H1 (cell line): ENCODE data around the gene FRMD4A. TPM values are rescaled to one million over a fixed set of nuclear protein-coding genes. Genes with fewer than 3 reads are reported as not detected.

Experiments
- CTCF ChIA-PET: fragments of 300-600 bp; sonication (Branson Sonifier 250); formaldehyde crosslinking; loops from one replicate; lab custom pipeline; 2021; ENCODE audit not compliant: partially characterized antibody; lab: Charles Lee
- POLR2A ChIA-PET: fragments of 300-600 bp; sonication (Branson Sonifier 250); formaldehyde crosslinking; loops from one replicate; lab custom pipeline; 2021; ENCODE audit warnings: inconsistent platforms; ENCODE audit not compliant: partially characterized antibody; lab: Charles Lee
- DNase-seq, 2 experiments: peaks; one replicate each; pipeline versions ENCODE4 v3.0.0 to v3.0.0-alpha.2; 2010 to 2022; ENCODE audit warnings: low spot score in 2 of 2, low read depth in 1 of 2, mixed read lengths in 1 of 2
- FAIRE-seq: peaks from 2 replicates; lab custom pipeline; 2011; peaks lifted over from hg19 to GRCh38; lab: Jason Lieb, UNC
- H2AFZ ChIP-seq: 2 replicates; pipeline ENCODE4 v1.8.1; 2012; ENCODE audit warnings: low read length, inconsistent platforms
- H2AK5ac ChIP-seq: 2 replicates; pipeline ENCODE4 v1.6.1; 2013; ENCODE audit warnings: low read depth, low read length
- H2BK120ac ChIP-seq: replicated peaks from 2 replicates; pipeline ENCODE3; 2013; ENCODE audit warnings: low read depth, low read length, inconsistent platforms
- H2BK12ac ChIP-seq: 2 replicates; pipeline ENCODE4 v1.6.1; 2013; ENCODE audit warnings: low read depth, low read length
- H2BK15ac ChIP-seq: 2 replicates; pipeline ENCODE4 v1.6.1; 2013; ENCODE audit warnings: low read length
- H2BK20ac ChIP-seq: 2 replicates; pipeline ENCODE4 v1.6.1; 2013; ENCODE audit warnings: low read length
- H2BK5ac ChIP-seq: 2 replicates; pipeline ENCODE4 v1.6.1; 2013; ENCODE audit warnings: low read depth, low read length
- H3K14ac ChIP-seq: 2 replicates; pipeline ENCODE4 v1.6.1; 2013; ENCODE audit warnings: inconsistent platforms; ENCODE audit not compliant: insufficient read length
- H3K18ac ChIP-seq: 2 replicates; pipeline ENCODE4 v1.6.1; 2013; ENCODE audit warnings: low read length; ENCODE audit errors: extremely low read depth
- H3K23ac ChIP-seq: 2 replicates; pipeline ENCODE4 v1.6.1; 2013; ENCODE audit warnings: inconsistent platforms; ENCODE audit not compliant: insufficient read length
- H3K23me2 ChIP-seq: 2 replicates; pipeline ENCODE4 v1.6.1; 2013; ENCODE audit warnings: low read depth, low read length
- H3K27ac ChIP-seq: 2 replicates; pipeline ENCODE4 v1.6.1; 2011; ENCODE audit warnings: low read depth, low read length, inconsistent platforms
- H3K27me3 ChIP-seq, 4 experiments: replicated peaks in 1 of 4; 1 replicate in 1 of 4; 2 replicates in 3 of 4; pipeline versions ENCODE4 v1.6.1 to v1.8.1; 2011 to 2013; ENCODE audit warnings: low read length in 3 of 4, mild to moderate bottlenecking in 3 of 4, inconsistent platforms in 2 of 4, mixed read lengths in 2 of 4, moderate library complexity in 1 of 4; ENCODE audit not compliant: control insufficient read depth in 3 of 4, insufficient read depth in 3 of 4; ENCODE audit errors: extremely low read depth in 1 of 4
- H3K36me3 ChIP-seq, 4 experiments: 2 replicates each; pipeline versions ENCODE4 v1.6.1 to v1.8.1; 2011 to 2013; ENCODE audit warnings: mild to moderate bottlenecking in 4 of 4, low read length in 3 of 4, moderate library complexity in 2 of 4, control low read depth in 1 of 4, inconsistent platforms in 1 of 4; ENCODE audit not compliant: insufficient read depth in 4 of 4, control insufficient read depth in 2 of 4
- H3K4ac ChIP-seq: replicated peaks from 2 replicates; pipeline ENCODE3; 2013; ENCODE audit warnings: low read length, low read depth, mixed read lengths, inconsistent platforms; ENCODE audit not compliant: insufficient read length
- H3K4me1 ChIP-seq, 4 experiments: replicated peaks in 1 of 4; 1 replicate in 1 of 4; 2 replicates in 3 of 4; pipeline versions ENCODE4 v1.6.1 to v1.8.1; 2011 to 2013; ENCODE audit warnings: low read length in 3 of 4, inconsistent platforms in 2 of 4, mixed read lengths in 1 of 4; ENCODE audit not compliant: insufficient read depth in 4 of 4, control insufficient read depth in 3 of 4
- H3K4me2 ChIP-seq, 2 experiments: 2 replicates each; pipeline versions ENCODE4 v1.6.1 to v1.8.1; 2011 to 2013; ENCODE audit warnings: low read depth in 2 of 2, low read length in 2 of 2, control low read depth in 1 of 2, inconsistent platforms in 1 of 2, mild to moderate bottlenecking in 1 of 2; ENCODE audit not compliant: insufficient read depth in 1 of 2
- H3K4me3 ChIP-seq, 4 experiments: fragments of 200-600, 300-600 bp in 1 of 4; sonication (generic), shearing (Covaris generic), sonication (Bioruptor Twin) in 1 of 4; 2 replicates each; pipeline versions ENCODE4 v1.5.1 to v1.8.1; 2011 to 2016; ENCODE audit warnings: low read length in 4 of 4, low read depth in 3 of 4, control low read depth in 2 of 4, inconsistent platforms in 2 of 4, mild to moderate bottlenecking in 2 of 4, mixed read lengths in 1 of 4, moderate library complexity in 1 of 4; ENCODE audit not compliant: insufficient read depth in 2 of 4; ENCODE audit errors: extremely low read depth in 1 of 4
- H3K56ac ChIP-seq: replicated peaks from 2 replicates; pipeline ENCODE3; 2013; ENCODE audit warnings: low read depth, mild to moderate bottlenecking, mixed read lengths, low read length, inconsistent platforms; ENCODE audit not compliant: insufficient read length
- H3K79me1 ChIP-seq: 2 replicates; pipeline ENCODE4 v1.6.1; 2013; ENCODE audit warnings: low read depth, low read length, control low read depth
- H3K79me2 ChIP-seq, 2 experiments: 2 replicates each; pipeline versions ENCODE4 v1.6.1 to v1.8.1; 2012 to 2013; ENCODE audit warnings: low read length in 2 of 2, mild to moderate bottlenecking in 2 of 2, inconsistent platforms in 1 of 2; ENCODE audit not compliant: insufficient read depth in 2 of 2, control insufficient read depth in 1 of 2
- H3K9ac ChIP-seq, 4 experiments: replicated peaks in 1 of 4; 1 replicate in 1 of 4; 2 replicates in 3 of 4; pipeline versions ENCODE4 v1.6.1 to v1.8.1; 2011 to 2013; ENCODE audit warnings: low read depth in 3 of 4, low read length in 3 of 4, control low read depth in 2 of 4, mild to moderate bottlenecking in 2 of 4, moderate library complexity in 2 of 4, inconsistent platforms in 1 of 4; ENCODE audit errors: extremely low read depth in 1 of 4
- H3K9me3 ChIP-seq, 2 experiments: 2 replicates each; pipeline versions ENCODE4 v1.6.1 to v1.8.1; 2012 to 2013; ENCODE audit warnings: mild to moderate bottlenecking in 2 of 2, moderate library complexity in 2 of 2, control low read depth in 1 of 2, inconsistent platforms in 1 of 2, low read depth in 1 of 2, low read length in 1 of 2, mixed read lengths in 1 of 2; ENCODE audit not compliant: insufficient read depth in 2 of 2
- H4K20me1 ChIP-seq, 2 experiments: replicated peaks in 1 of 2; 2 replicates each; pipeline versions ENCODE3 to v1.8.1; 2011 to 2013; ENCODE audit warnings: inconsistent platforms in 2 of 2, low read length in 2 of 2, mild to moderate bottlenecking in 1 of 2; ENCODE audit not compliant: insufficient read depth in 2 of 2, control insufficient read depth in 1 of 2
- H4K5ac ChIP-seq: 2 replicates; pipeline ENCODE4 v1.6.1; 2013; ENCODE audit warnings: low read length, low read depth, mixed read lengths, inconsistent platforms; ENCODE audit not compliant: insufficient read length
- H4K8ac ChIP-seq: 2 replicates; pipeline ENCODE4 v1.8.0; 2013; ENCODE audit warnings: mild to moderate bottlenecking, moderate library complexity, low read length, inconsistent platforms; ENCODE audit not compliant: insufficient read depth; ENCODE audit errors: extremely low read depth
- H4K91ac ChIP-seq: replicated peaks from 2 replicates; pipeline ENCODE3; 2013; ENCODE audit warnings: low read length, mixed read lengths, inconsistent platforms; ENCODE audit not compliant: insufficient read length
- ATF3 ChIP-seq: IDR thresholded peaks from 2 replicates; pipeline ENCODE4 v1.6.1; 2011; ENCODE audit warnings: low read depth, mild to moderate bottlenecking, low read length; ENCODE audit not compliant: insufficient read depth
- BCL11A ChIP-seq, 2 experiments: IDR thresholded peaks; one replicate each; pipeline ENCODE4 v1.6.1; 2011; ENCODE audit warnings: low read depth in 2 of 2, low read length in 2 of 2, mild to moderate bottlenecking in 2 of 2
- FOSL1 ChIP-seq: IDR thresholded peaks from 2 replicates; pipeline ENCODE4 v1.6.1; 2011; ENCODE audit warnings: mild to moderate bottlenecking, low read depth, low read length, moderate library complexity; ENCODE audit not compliant: insufficient read depth
- GTF2F1 ChIP-seq: IDR thresholded peaks from 2 replicates; pipeline ENCODE4 v1.6.1; 2012; ENCODE audit warnings: low read depth, low read length, improper control_type of control experiment, borderline replicate concordance
- KDM5A ChIP-seq: fragments of 200-600 bp; IDR thresholded peaks from 2 replicates; pipeline ENCODE4 v1.7.1; 2012; ENCODE audit warnings: mild to moderate bottlenecking, low read length, inconsistent platforms, mixed read lengths
- MAFK ChIP-seq: IDR thresholded peaks from 2 replicates; pipeline ENCODE4 v1.6.1; 2012; ENCODE audit warnings: low read depth, mild to moderate bottlenecking, improper control_type of control experiment, low read length
- NRF1 ChIP-seq: IDR thresholded peaks from 2 replicates; pipeline ENCODE4 v1.6.1; 2011; ENCODE audit warnings: mild to moderate bottlenecking, low read depth, low read length, improper control_type of control experiment
- POLR2A ChIP-seq, 2 experiments: IDR thresholded peaks; 1 replicate in 1 of 2; 2 replicates in 1 of 2; pipeline ENCODE4 v1.6.1; 2011; ENCODE audit warnings: low read depth in 2 of 2, low read length in 2 of 2, mild to moderate bottlenecking in 2 of 2; ENCODE audit errors: control extremely low read depth in 1 of 2
- POLR2AphosphoS5 ChIP-seq: IDR thresholded peaks from 2 replicates; pipeline ENCODE4 v1.6.1; 2011; ENCODE audit warnings: low read depth, low read length
- RNF2 ChIP-seq: fragments of 200-900, 300-1000 bp; sonication (generic); IDR thresholded peaks from 2 replicates; pipeline ENCODE4 v1.7.1; 2016; ENCODE audit warnings: borderline replicate concordance, low read depth, mild to moderate bottlenecking, antibody characterized with exemption, low read length; ENCODE audit not compliant: poor library complexity, severe bottlenecking; ENCODE audit errors: missing control alignments
- SAP30 ChIP-seq: fragments of 300-600 bp; sonication (generic); IDR thresholded peaks from 2 replicates; pipeline ENCODE4 v1.7.1; 2012; ENCODE audit warnings: low read length, moderate library complexity, mild to moderate bottlenecking, inconsistent platforms; ENCODE audit not compliant: insufficient read depth, insufficient replicate concordance
- YY1 ChIP-seq: IDR thresholded peaks from 2 replicates; pipeline ENCODE4 v1.6.1; 2011; ENCODE audit warnings: low read depth, mild to moderate bottlenecking, low read length
- WGBS, 2 experiments: shearing (Covaris generic) in 1 of 2; methylation state at CpG; one replicate each; pipeline versions ENCODE4 v1.1.6 to v1.1.7; 2013 to 2015; ENCODE audit warnings: low lambda C conversion rate in 2 of 2, mixed read lengths in 2 of 2, inconsistent platforms in 1 of 2, low coverage in 1 of 2, missing lambda C conversion rate in 1 of 2; ENCODE audit not compliant: insufficient replicate concordance in 2 of 2, insufficient coverage in 1 of 2, insufficient read length in 1 of 2; ENCODE audit errors: extremely low coverage in 1 of 2, missing lambda C conversion rate in 1 of 2; 5-methylcytosine and 5-hydroxymethylcytosine counted together
- polyA plus RNA-seq, 7 experiments: library from polyadenylated mRNA; depleted of rRNA in 3 of 7; stranded (reverse) in 5 of 7; unstranded in 2 of 7; fragments of >200 nt in 5 of 7; fragments of 200-250 nt in 2 of 7; gene quantifications; 1 replicate in 5 of 7; 2 replicates in 1 of 7; 4 replicates in 1 of 7; pipeline versions ENCODE4 v1.2.1 to v1.2.3, GENCODE V29; 2011 to 2013; ENCODE audit warnings: missing spikeins in 2 of 7, mixed read lengths in 2 of 7
- total RNA-seq: library from RNA; stranded (reverse); fragmentation: NEBNext Ultra II Directional; extraction: Animal tissue kit (Norgen Biotek cat#: 25700); gene quantifications from 2 replicates; pipeline ENCODE4 v1.2.1, GENCODE V29; 2021

The FRMD4A gene
- total and polyA plus RNA-seq, 2 of the 8 experiments (the other 6 are each of a cell fraction or from before 2014, with no cell fraction given), result 38.6 to 39.6 TPM

GRCh38 chr10:13787015-13787421, 543.7 kb downstream of the FRMD4A start:
- H2BK20ac ChIP-seq, result no peak overlapping the region
- peaks cover 0 to 5% (median 2%) of the 10 kb centered on the region in 4 experiments; a peak in 3 of 7 replicates for H3K4me1 ChIP-seq
- FAIRE-seq (no peak), DNase-seq (no peak)
- no peak overlapping the region for H3K14ac ChIP-seq
- H4K91ac ChIP-seq, result no peak overlapping the region
- no peak overlapping the region for H2BK12ac ChIP-seq
- whole genome bisulfite sequencing, 2 experiments, result 72% methylated on average over 10 of the region's 11 CpGs; no CpG with 5 or more reads in 1 of the 2 experiments
- H3K9me3 ChIP-seq, result no peaks in the 10 kb centered on the region
- no peak overlapping the region for H2BK120ac ChIP-seq
- H4K8ac ChIP-seq, result no peak overlapping the region; the same call in 1 of the 2 replicates
- no peak overlapping the region for H4K5ac ChIP-seq
- H3K23ac ChIP-seq, result no peak overlapping the region
- no peak overlapping the region for H3K27ac ChIP-seq
- no peaks in the 10 kb centered on the region; the same call in 1 of the 2 replicates for H3K79me1 ChIP-seq
- H3K9ac ChIP-seq, result no peak overlapping the region
- H2AFZ ChIP-seq, result no peak overlapping the region
- no peak overlapping the region for H2BK5ac ChIP-seq
- POLR2A ChIA-PET, result interaction anchor here (0.6 to 0.9 kb wide), 2 partner anchors 82 to 185 kb away, joined by 3 read pairs; no protein-coding TSS in a partner anchor
- H2AK5ac ChIP-seq, result no peak overlapping the region; the same call in 1 of the 2 replicates
- peaks cover 0 to 3% (median 0%) of the 10 kb centered on the region in 4 experiments; a peak in 2 of 8 replicates for H3K36me3 ChIP-seq
- no peak overlapping the region for H3K4ac ChIP-seq
- no peaks in the 10 kb centered on the region for H3K27me3 ChIP-seq
- no peak overlapping the region for H3K56ac ChIP-seq
- TF ChIP-seq NRF1 (no peak), KDM5A (no peak), YY1 (no peak), RNF2 (no peak), ATF3 (no peak), FOSL1 (no peak), GTF2F1 (no peak), BCL11A (IDR thresholded peaks at IDR 0.05; ENCODE audit: low read depth in 2 of 2, low read length in 2 of 2) (no peak), SAP30 (no peak), MAFK (no peak), POLR2AphosphoS5 (no peak), POLR2A (IDR thresholded peaks at IDR 0.05; ENCODE audit: control extremely low read depth in 1 of 2, low read depth in 2 of 2, low read length in 2 of 2) (no peak)
- no peak overlapping the region for H3K4me2 ChIP-seq
- CTCF ChIA-PET, result interaction anchor here (0.6 to 1.6 kb wide), 14 partner anchors 9 to 398 kb away, joined by 3 to 6 read pairs (median 3); no protein-coding TSS in a partner anchor
- no peaks in the 10 kb centered on the region for H3K79me2 ChIP-seq
- H4K20me1 ChIP-seq, result no peaks in the 10 kb centered on the region
- H3K18ac ChIP-seq, result no peak overlapping the region
- H3K23me2 ChIP-seq, result no peaks in the 10 kb centered on the region; the same call in 1 of the 2 replicates
- H2BK15ac ChIP-seq, result no peak overlapping the region
- H3K4me3 ChIP-seq, result no peak overlapping the region
